Stimulated activated naive CD8-positive, alpha-beta T cell treated with anti-CD3 and anti-CD28 coated beads, Interleukin-15, Interleukin-2, amounts not matched to agents 100 ng/mL and 50 ng/mL, for 24 hours (primary cell): ENCODE results near the gene MTTP.

ENCODE experiments used
- H3K27ac Mint-ChIP-seq: one replicate; pipeline ENCODE4 v1.8.0; 2021; ENCODE audit warnings: mild to moderate bottlenecking, mixed read lengths
- H3K27me3 Mint-ChIP-seq: one replicate; pipeline ENCODE4 v1.8.0; 2021; ENCODE audit warnings: mixed read lengths
- H3K36me3 Mint-ChIP-seq: one replicate; pipeline ENCODE4 v1.8.0; 2021; ENCODE audit warnings: low read depth, mixed read lengths
- H3K4me1 Mint-ChIP-seq: one replicate; pipeline ENCODE4 v1.8.0; 2021; ENCODE audit warnings: low read depth, mixed read lengths
- H3K4me3 Mint-ChIP-seq: one replicate; pipeline ENCODE4 v1.8.0; 2021; ENCODE audit warnings: mild to moderate bottlenecking, mixed read lengths
- H3K9me3 Mint-ChIP-seq: one replicate; pipeline ENCODE4 v1.8.0; 2021; ENCODE audit warnings: mixed read lengths

The MTTP gene

GRCh38 chr4:99644453-99644852 lies 69.8 kb downstream of the MTTP start:
- Mint-ChIP-seq H3K36me3 (no peaks in the 10 kb centered on the region), H3K27ac (no peak overlapping the region), H3K4me1 (no peaks in the 10 kb centered on the region), H3K27me3 (no peaks in the 10 kb centered on the region), H3K9me3 (no peaks in the 10 kb centered on the region), H3K4me3 (no peak overlapping the region)

- Mint-ChIP-seq H3K4me3 (no peak overlapping the region), H3K9me3 (no peaks in the 10 kb centered on the region), H3K27ac (no peak overlapping the region), H3K27me3 (no peaks in the 10 kb centered on the region), H3K4me1 (no peaks in the 10 kb centered on the region), H3K36me3 (no peaks in the 10 kb centered on the region)
These were observed 70.4 kb downstream of the MTTP start for GRCh38 chr4:99645036-99645435.

DNA sequence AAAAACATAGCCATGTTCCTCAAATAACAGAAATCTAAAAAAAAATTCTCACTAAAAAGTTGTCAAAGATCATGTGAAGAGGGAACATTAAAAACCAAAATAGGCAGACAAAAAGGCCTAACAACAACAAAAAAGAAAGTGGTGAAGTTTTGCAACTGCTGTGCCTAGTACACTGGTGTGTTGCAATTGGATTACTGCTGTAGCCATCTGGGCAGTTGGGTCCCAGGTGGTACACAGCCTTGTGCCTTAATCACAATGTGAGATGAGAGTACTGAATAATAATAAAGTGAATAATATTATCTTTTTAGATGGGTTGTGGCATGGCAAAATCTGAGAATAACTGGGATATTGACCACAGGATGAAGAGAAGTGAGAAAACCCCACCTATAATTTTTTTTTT lies 71.0 kb downstream of the MTTP start:
- Mint-ChIP-seq H3K27me3 (no peaks in the 10 kb centered on the region), H3K4me1 (no peaks in the 10 kb centered on the region), H3K36me3 (no peaks in the 10 kb centered on the region), H3K27ac (no peak overlapping the region), H3K4me3 (no peak overlapping the region), H3K9me3 (no peaks in the 10 kb centered on the region)

DNA sequence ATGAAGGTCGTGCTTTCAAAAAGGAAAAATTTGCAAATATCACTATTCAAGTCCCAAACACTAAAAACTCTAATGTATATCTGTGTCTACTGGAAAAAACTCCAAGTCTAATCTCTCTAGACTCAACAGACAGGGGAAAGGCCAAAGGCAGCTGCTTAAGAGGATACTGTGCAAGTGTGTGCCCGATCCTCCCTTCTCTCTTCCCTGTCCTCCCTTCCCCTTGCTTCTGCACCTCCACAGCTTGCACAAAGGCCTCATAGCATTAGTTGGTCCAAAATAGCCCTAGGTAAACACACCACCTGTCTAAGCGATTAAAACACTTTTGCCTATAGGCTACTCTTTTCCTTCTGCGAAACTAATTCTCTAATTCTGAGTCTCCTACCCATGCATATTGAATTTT lies 72.4 kb downstream of the MTTP start:
- Mint-ChIP-seq H3K27me3 (no peaks in the 10 kb centered on the region), H3K4me3 (no peak overlapping the region), H3K36me3 (no peaks in the 10 kb centered on the region), H3K4me1 (no peaks in the 10 kb centered on the region), H3K9me3 (no peaks in the 10 kb centered on the region), H3K27ac (no peak overlapping the region)

DNA sequence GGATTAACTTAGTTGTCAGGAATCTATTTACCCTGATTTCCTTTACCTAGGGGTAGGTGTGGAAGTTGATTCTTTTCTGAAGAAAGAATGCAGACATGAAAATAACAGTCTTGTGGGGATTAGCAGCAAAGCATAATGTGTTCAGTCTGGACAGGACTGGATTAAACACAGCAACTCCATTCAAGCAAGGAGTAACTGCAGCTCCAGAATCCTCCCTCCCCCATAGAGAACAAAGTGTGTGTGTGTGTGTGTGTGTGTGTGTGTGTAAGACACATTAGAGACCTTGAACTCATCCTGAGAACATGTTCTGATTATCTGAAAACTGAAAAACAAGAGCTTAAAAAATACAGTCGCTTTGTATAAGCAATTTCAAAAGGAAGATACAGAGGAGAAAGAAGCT lies 73.7 kb downstream of the MTTP start:
- Mint-ChIP-seq H3K4me1 (no peaks in the 10 kb centered on the region), H3K27me3 (no peaks in the 10 kb centered on the region), H3K9me3 (no peaks in the 10 kb centered on the region), H3K36me3 (no peaks in the 10 kb centered on the region), H3K27ac (no peak overlapping the region), H3K4me3 (no peak overlapping the region)

GRCh38 chr4:99649208-99649607 lies 74.6 kb downstream of the MTTP start:
- H3K4me3 Mint-ChIP-seq, result no peak overlapping the region
- no peak overlapping the region for H3K27ac Mint-ChIP-seq

DNA sequence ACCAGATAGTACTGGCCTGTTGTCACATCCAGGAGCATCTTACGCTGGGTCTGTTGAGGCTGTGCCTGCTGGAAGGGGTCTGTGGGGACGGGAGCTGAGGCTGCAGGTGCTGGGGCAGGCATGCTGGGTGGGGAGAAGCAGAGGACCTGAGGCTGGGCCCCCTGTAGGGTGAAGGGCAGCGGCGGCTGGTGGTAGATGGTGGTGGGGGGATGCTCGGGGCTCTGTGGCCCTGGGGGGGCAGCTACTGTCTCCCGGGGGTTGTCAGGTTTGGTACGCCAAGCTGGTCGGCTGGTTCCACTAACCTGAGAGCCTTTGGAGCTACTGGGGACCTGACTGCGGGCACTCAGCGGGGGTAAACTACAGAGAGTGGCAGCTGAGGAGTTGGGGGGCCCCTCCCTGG lies 75.2 kb downstream of the MTTP start:
- Mint-ChIP-seq H3K27me3 (peaks cover 3% of the 10 kb centered on the region), H3K4me3 (no peak overlapping the region), H3K4me1 (no peaks in the 10 kb centered on the region), H3K9me3 (no peaks in the 10 kb centered on the region), H3K27ac (no peak overlapping the region), H3K36me3 (no peaks in the 10 kb centered on the region)

More at GRCh38 chr4:99649208-99649607, 74.6 kb downstream of the MTTP start:
- H3K36me3 Mint-ChIP-seq, result no peaks in the 10 kb centered on the region
- no peaks in the 10 kb centered on the region for H3K4me1 Mint-ChIP-seq
- no peaks in the 10 kb centered on the region for H3K27me3 Mint-ChIP-seq
- H3K9me3 Mint-ChIP-seq, result no peaks in the 10 kb centered on the region

DNA sequence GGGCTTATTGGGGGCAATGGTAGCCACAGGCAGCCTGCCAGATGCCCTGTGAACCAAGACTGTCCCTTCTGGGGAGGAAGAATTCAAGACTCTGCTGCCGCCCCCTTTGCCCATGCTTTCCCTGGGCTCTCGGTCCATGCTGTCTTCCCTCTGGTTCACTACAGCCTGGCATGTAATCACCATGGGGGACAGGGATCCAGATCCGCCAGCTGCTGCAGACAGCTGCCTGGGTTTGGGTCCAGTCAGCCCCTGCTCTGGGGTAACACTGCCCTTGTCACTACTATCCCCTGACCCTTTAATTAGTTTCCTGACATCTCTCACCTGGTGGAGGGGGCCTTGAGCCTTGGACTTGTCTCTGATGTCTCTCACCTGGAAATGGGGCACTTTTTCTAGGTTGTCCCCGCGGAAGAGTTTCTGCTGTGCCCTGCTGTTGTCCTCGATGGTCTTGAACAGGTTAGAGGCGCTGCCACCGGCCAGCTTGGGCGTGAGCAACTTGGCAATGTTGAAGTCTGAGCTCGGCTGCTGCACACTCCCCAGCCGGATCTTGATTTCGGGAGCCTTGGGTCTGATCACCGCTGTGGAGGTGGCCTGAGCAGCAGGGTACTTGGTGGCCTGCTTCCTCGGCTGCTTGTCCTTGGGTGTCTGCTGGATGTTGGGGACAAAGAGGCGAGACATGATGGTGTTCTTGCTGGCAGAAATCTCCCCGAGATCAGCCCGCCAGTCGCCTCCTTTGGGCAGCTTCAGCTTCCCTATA lies 76.6 kb downstream of the MTTP start:
- H3K27ac Mint-ChIP-seq, result no peak overlapping the region
- no peaks in the 10 kb centered on the region for H3K4me1 Mint-ChIP-seq
- no peaks in the 10 kb centered on the region for H3K9me3 Mint-ChIP-seq
- no peaks in the 10 kb centered on the region for H3K36me3 Mint-ChIP-seq
- H3K27me3 Mint-ChIP-seq, result peaks cover 3% of the 10 kb centered on the region
- no peak overlapping the region for H3K4me3 Mint-ChIP-seq

- Mint-ChIP-seq H3K4me1 (no peaks in the 10 kb centered on the region), H3K9me3 (no peaks in the 10 kb centered on the region), H3K27ac (no peak overlapping the region), H3K36me3 (no peaks in the 10 kb centered on the region), H3K27me3 (peaks cover 3% of the 10 kb centered on the region), H3K4me3 (no peak overlapping the region)
These were observed 77.3 kb downstream of the MTTP start for GRCh38 chr4:99651811-99652485.

- Mint-ChIP-seq H3K4me3 (no peak overlapping the region), H3K4me1 (no peaks in the 10 kb centered on the region), H3K9me3 (no peaks in the 10 kb centered on the region), H3K27ac (no peak overlapping the region), H3K36me3 (no peaks in the 10 kb centered on the region), H3K27me3 (peaks cover 3% of the 10 kb centered on the region)
These were observed 78.2 kb downstream of the MTTP start for GRCh38 chr4:99652596-99653436.

GRCh38 chr4:99653916-99654315 lies 79.3 kb downstream of the MTTP start:
- no peak overlapping the region for H3K4me3 Mint-ChIP-seq
- H3K9me3 Mint-ChIP-seq, result no peaks in the 10 kb centered on the region
- H3K36me3 Mint-ChIP-seq, result no peaks in the 10 kb centered on the region
- H3K27ac Mint-ChIP-seq, result no peak overlapping the region
- H3K27me3 Mint-ChIP-seq, result peaks cover 3% of the 10 kb centered on the region
- H3K4me1 Mint-ChIP-seq, result no peaks in the 10 kb centered on the region

DNA sequence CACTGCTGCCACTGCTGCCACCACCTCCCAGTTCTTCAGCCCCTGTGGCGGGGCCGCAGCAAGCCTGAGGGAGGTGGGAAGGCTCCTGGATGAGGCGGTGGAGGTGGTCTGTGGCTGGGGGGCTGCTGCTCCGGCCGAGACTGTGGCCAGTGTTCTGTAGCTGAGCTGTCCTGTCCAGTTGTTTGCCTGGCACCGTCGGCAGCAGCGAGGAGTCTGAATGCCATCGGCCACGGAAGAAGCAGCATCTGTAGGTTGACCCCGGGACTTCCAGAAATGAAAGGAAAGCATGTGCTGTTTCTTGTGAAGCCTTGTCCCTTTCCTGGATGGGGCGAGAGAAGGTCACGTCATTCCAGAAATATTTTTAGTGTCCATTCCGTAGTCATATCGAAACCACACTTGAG lies 79.7 kb downstream of the MTTP start:
- no peaks in the 10 kb centered on the region for H3K36me3 Mint-ChIP-seq
- no peaks in the 10 kb centered on the region for H3K9me3 Mint-ChIP-seq
- peaks cover 3% of the 10 kb centered on the region for H3K27me3 Mint-ChIP-seq
- H3K4me1 Mint-ChIP-seq, result no peaks in the 10 kb centered on the region
- no peak overlapping the region for H3K4me3 Mint-ChIP-seq
- H3K27ac Mint-ChIP-seq, result no peak overlapping the region

DNA sequence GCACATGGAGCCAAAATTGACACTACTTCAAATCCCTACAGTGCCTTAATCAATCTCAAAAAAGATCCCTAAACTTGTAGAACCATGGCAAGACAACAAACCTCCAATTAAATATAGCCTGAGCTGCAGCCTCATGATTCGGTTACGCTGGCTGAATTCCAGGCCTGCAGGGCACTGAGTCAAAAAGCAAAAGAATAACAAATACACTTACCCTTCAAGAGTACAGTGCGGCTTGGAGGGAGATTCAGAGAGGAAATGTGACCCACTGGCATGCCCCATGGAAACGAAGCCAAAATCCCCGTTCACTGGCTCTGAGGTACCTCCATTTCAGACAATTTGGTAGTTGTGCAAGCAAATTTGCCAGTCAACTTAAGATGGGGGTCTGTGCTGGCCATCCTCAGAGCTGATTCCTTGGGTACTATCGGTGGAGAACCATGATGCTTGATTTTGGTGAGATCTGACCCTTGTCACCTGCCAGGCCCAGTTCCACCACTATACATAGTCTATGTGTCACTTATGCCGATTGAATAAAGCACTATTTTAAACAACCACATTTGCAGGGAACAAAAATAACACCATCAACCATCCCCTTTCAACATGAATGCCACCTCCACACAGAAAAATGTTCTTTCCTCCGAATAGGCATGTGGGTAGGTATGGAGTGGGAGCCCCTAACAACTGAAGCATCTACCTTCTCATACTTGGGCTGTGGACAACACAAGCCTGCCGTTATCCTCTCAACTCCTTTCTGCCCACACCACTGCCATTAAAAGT lies 80.9 kb downstream of the MTTP start:
- Mint-ChIP-seq H3K9me3 (no peaks in the 10 kb centered on the region), H3K27ac (no peak overlapping the region), H3K36me3 (no peaks in the 10 kb centered on the region), H3K4me1 (no peaks in the 10 kb centered on the region), H3K27me3 (peaks cover 3% of the 10 kb centered on the region), H3K4me3 (no peak overlapping the region)

GRCh38 chr4:99657798-99658197 lies 83.2 kb downstream of the MTTP start, which contains the start of gene C4orf54:
Gene C4orf54 (minus strand): TSS chr4:99657828. CDS start chr4:99654648, 3,180 bp downstream.
- Mint-ChIP-seq H3K4me3 (no peak within 1 kb of the TSS), H3K9me3 (no peaks in the 10 kb centered on the region), H3K4me1 (no peaks in the 10 kb centered on the region), H3K27ac (no peak within 1 kb of the TSS), H3K27me3 (peaks cover 7% of the 10 kb centered on the region), H3K36me3 (no peaks in the 10 kb centered on the region)
